HepG2 (cell line): ENCODE measurements around the gene ZKSCAN1. TPM values are rescaled to one million over a fixed set of nuclear protein-coding genes. Genes with fewer than 3 reads are reported as not detected.

Experiments
- ATF3 ChIP-seq: sonication (generic); formaldehyde crosslinking; IDR thresholded peaks from 2 replicates; pipeline ENCODE4 v1.4.0; 2020; ENCODE audit warnings: missing genetic modification reagents
- ETV5 ChIP-seq: IDR thresholded peaks from 2 replicates; pipeline ENCODE4 v1.6.1; 2018; ENCODE audit warnings: missing biosample characterization, missing genetic modification reagents, inconsistent platforms, borderline replicate concordance
- FOXA1 ChIP-seq, 2 experiments: fragments of 450-650 bp in 1 of 2; sonication (generic) in 1 of 2; formaldehyde crosslinking in 1 of 2; IDR thresholded peaks; 2 replicates each; pipeline versions ENCODE4 v1.4.0 to v1.6.1; 2016 to 2020; ENCODE audit warnings: missing genetic modification reagents in 1 of 2
- HHEX ChIP-seq: IDR thresholded peaks from 2 replicates; pipeline ENCODE4 v1.6.1; 2016; ENCODE audit warnings: control low read depth
- MTF2 ChIP-seq: sonication (generic); formaldehyde crosslinking; IDR thresholded peaks from 2 replicates; pipeline ENCODE4 v1.5.0; 2020; ENCODE audit warnings: missing genetic modification reagents, borderline replicate concordance
- NR2C2 ChIP-seq: sonication (generic); formaldehyde crosslinking; IDR thresholded peaks from 2 replicates; pipeline ENCODE4 v1.4.0; 2020; ENCODE audit warnings: missing genetic modification reagents, mild to moderate bottlenecking, moderate library complexity, borderline replicate concordance
- PRPF4 ChIP-seq: fragments of 200-400 bp; formaldehyde crosslinking; IDR thresholded peaks from 2 replicates; pipeline ENCODE4 v1.6.1; 2016; ENCODE audit warnings: low read length, low read depth; ENCODE audit not compliant: poor library complexity, severe bottlenecking
- ZNF546 ChIP-seq: sonication (generic); formaldehyde crosslinking; conservative IDR thresholded peaks from 2 replicates; pipeline ENCODE4 v1.8.1; 2023; ENCODE audit warnings: mild to moderate bottlenecking, missing genetic modification reagents
- ZNF550 ChIP-seq: sonication (generic); formaldehyde crosslinking; IDR thresholded peaks from 2 replicates; pipeline ENCODE4 v1.4.0; 2020; ENCODE audit warnings: mild to moderate bottlenecking, missing genetic modification reagents, borderline replicate concordance
- ZNF639 ChIP-seq: conservative IDR thresholded peaks from 2 replicates; pipeline ENCODE4 v1.6.1; 2018; ENCODE audit warnings: missing genetic modification reagents
- ZNF790 ChIP-seq: sonication (generic); formaldehyde crosslinking; IDR thresholded peaks from 2 replicates; pipeline ENCODE4 v1.8.0; 2022; ENCODE audit warnings: missing genetic modification reagents, mild to moderate bottlenecking, borderline replicate concordance
- polyA plus RNA-seq, 8 experiments: library from polyadenylated mRNA; depleted of rRNA in 3 of 8; stranded (reverse) in 7 of 8; unstranded in 1 of 8; fragments of >200 nt; fragmentation: Illumina TruSeq in 4 of 8; extraction: Trizol in 4 of 8; gene quantifications; 2 replicates each; pipeline versions ENCODE4 v1.2.1 to v1.2.3, GENCODE V29; 2011 to 2016; ENCODE audit warnings: low read depth in 4 of 8, missing spikeins in 1 of 8, mixed read lengths in 1 of 8; ENCODE audit not compliant: insufficient read depth in 1 of 8
- total RNA-seq, 5 experiments: library from RNA; depleted of rRNA; stranded (reverse); fragments of >200 nt; fragmentation: Illumina TruSeq; extraction: Trizol; gene quantifications; 2 replicates each; pipeline ENCODE4 v1.2.3, GENCODE V29; 2016; ENCODE audit warnings: low read depth in 1 of 5
- TF ChIP-seq, protein P1 (sequence below): IDR thresholded peaks from 2 replicates; pipeline ENCODE4 v1.6.1; 2016
- TF ChIP-seq, protein P2 (sequence below): sonication (generic); formaldehyde crosslinking; IDR thresholded peaks from 2 replicates; pipeline ENCODE4 v1.8.0; 2022; ENCODE audit warnings: missing genetic modification reagents, mild to moderate bottlenecking, moderate library complexity, borderline replicate concordance
- TF ChIP-seq, protein P3 (sequence below): sonication (generic); formaldehyde crosslinking; IDR thresholded peaks from 2 replicates; pipeline ENCODE4 v1.9.0; 2021; ENCODE audit warnings: missing genetic modification reagents, borderline replicate concordance
- TF ChIP-seq, protein P4 (sequence below): sonication (generic); formaldehyde crosslinking; IDR thresholded peaks from 2 replicates; pipeline ENCODE4 v1.8.1; 2023; ENCODE audit warnings: mild to moderate bottlenecking, missing genetic modification reagents
- TF ChIP-seq, protein P5 (sequence below): IDR thresholded peaks from 2 replicates; pipeline ENCODE4 v1.6.1; 2016; ENCODE audit warnings: low read depth

Gene ZKSCAN1
- total and polyA plus RNA-seq, 2 of the 13 experiments (the other 11 are each of a cell fraction or from before 2014, with no cell fraction given), result 46.4 to 60.6 TPM

DNA sequence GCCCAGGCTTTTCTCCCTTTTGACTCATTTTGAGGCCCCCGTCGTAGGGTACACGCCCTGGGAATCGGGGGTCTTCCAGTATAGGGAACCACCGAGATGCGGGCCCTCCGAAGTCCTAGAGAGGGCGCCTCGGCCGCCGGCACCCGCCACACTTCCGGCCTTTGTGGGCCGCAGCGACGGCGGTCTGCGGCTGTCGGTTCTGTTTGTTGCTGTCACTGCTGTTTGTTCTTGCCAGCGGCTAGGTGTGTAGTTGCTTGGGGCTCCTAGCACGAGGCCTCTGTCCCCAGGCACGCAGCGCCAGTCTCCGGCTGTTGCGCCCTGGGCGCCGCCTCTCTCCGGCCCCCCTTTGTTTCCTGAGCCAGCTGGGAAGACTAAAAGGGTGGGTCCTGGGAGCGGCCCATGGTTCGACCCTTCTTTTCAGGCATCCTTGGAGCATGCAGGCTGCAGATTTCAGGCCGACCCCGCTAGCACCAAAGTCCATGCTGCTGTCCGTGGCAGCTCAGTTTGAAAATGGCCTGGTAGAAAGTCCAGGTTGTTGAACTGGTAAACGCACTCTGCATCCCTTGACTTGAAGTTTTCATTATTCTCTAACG is 17.8 kb upstream of the ZKSCAN1 start (continued):
- TF ChIP-seq, protein P1, sequence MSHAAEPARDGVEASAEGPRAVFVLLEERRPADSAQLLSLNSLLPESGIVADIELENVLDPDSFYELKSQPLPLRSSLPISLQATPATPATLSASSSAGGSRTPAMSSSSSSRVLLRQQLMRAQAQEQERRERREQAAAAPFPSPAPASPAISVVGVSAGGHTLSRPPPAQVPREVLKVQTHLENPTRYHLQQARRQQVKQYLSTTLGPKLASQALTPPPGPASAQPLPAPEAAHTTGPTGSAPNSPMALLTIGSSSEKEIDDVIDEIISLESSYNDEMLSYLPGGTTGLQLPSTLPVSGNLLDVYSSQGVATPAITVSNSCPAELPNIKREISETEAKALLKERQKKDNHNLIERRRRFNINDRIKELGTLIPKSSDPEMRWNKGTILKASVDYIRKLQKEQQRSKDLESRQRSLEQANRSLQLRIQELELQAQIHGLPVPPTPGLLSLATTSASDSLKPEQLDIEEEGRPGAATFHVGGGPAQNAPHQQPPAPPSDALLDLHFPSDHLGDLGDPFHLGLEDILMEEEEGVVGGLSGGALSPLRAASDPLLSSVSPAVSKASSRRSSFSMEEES, result peak; percentile 83
- TF ChIP-seq ATF3 (no peak), PRPF4 (no peak), NR2C2 (peak; percentile 68; the same call in 1 of the 2 replicates), ZNF546 (CRISPR knock-in tag) (peak; percentile 85; the same call in 1 of the 2 replicates), HHEX (CRISPR knock-in tag) (no peak), ETV5 (peak; percentile 98), ZNF550 (CRISPR knock-in tag) (no peak), MTF2 (0 out of 2 replicates have a peak, but pooled peaks have one; percentile 71), ZNF790 (CRISPR knock-in tag) (no peak), ZNF639 (CRISPR knock-in tag) (peak; percentile 86), FOXA1 (IDR thresholded peaks at IDR 0.05) (no peak), FOXA1 (CRISPR knock-in tag; IDR thresholded peaks at IDR 0.05) (peak; percentile 79)
- TF ChIP-seq, protein P2, sequence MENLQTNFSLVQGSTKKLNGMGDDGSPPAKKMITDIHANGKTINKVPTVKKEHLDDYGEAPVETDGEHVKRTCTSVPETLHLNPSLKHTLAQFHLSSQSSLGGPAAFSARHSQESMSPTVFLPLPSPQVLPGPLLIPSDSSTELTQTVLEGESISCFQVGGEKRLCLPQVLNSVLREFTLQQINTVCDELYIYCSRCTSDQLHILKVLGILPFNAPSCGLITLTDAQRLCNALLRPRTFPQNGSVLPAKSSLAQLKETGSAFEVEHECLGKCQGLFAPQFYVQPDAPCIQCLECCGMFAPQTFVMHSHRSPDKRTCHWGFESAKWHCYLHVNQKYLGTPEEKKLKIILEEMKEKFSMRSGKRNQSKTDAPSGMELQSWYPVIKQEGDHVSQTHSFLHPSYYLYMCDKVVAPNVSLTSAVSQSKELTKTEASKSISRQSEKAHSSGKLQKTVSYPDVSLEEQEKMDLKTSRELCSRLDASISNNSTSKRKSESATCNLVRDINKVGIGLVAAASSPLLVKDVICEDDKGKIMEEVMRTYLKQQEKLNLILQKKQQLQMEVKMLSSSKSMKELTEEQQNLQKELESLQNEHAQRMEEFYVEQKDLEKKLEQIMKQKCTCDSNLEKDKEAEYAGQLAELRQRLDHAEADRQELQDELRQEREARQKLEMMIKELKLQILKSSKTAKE (CRISPR knock-in tag), result peak; percentile 57; the same call in 1 of the 2 replicates
- TF ChIP-seq, protein P3, sequence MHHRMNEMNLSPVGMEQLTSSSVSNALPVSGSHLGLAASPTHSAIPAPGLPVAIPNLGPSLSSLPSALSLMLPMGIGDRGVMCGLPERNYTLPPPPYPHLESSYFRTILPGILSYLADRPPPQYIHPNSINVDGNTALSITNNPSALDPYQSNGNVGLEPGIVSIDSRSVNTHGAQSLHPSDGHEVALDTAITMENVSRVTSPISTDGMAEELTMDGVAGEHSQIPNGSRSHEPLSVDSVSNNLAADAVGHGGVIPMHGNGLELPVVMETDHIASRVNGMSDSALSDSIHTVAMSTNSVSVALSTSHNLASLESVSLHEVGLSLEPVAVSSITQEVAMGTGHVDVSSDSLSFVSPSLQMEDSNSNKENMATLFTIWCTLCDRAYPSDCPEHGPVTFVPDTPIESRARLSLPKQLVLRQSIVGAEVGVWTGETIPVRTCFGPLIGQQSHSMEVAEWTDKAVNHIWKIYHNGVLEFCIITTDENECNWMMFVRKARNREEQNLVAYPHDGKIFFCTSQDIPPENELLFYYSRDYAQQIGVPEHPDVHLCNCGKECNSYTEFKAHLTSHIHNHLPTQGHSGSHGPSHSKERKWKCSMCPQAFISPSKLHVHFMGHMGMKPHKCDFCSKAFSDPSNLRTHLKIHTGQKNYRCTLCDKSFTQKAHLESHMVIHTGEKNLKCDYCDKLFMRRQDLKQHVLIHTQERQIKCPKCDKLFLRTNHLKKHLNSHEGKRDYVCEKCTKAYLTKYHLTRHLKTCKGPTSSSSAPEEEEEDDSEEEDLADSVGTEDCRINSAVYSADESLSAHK (CRISPR knock-in tag), result no peak
- TF ChIP-seq, protein P4, sequence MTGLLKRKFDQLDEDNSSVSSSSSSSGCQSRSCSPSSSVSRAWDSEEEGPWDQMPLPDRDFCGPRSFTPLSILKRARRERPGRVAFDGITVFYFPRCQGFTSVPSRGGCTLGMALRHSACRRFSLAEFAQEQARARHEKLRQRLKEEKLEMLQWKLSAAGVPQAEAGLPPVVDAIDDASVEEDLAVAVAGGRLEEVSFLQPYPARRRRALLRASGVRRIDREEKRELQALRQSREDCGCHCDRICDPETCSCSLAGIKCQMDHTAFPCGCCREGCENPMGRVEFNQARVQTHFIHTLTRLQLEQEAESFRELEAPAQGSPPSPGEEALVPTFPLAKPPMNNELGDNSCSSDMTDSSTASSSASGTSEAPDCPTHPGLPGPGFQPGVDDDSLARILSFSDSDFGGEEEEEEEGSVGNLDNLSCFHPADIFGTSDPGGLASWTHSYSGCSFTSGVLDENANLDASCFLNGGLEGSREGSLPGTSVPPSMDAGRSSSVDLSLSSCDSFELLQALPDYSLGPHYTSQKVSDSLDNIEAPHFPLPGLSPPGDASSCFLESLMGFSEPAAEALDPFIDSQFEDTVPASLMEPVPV (CRISPR knock-in tag), result no peak
- TF ChIP-seq, protein P5, sequence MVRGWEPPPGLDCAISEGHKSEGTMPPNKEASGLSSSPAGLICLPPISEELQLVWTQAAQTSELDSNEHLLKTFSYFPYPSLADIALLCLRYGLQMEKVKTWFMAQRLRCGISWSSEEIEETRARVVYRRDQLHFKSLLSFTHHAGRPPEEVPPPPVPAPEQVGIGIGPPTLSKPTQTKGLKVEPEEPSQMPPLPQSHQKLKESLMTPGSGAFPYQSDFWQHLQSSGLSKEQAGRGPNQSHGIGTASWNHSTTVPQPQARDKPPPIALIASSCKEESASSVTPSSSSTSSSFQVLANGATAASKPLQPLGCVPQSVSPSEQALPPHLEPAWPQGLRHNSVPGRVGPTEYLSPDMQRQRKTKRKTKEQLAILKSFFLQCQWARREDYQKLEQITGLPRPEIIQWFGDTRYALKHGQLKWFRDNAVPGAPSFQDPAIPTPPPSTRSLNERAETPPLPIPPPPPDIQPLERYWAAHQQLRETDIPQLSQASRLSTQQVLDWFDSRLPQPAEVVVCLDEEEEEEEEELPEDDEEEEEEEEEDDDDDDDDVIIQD (CRISPR knock-in tag), result 0 out of 2 replicates have a peak, but pooled peaks have one; percentile 48
